H4 (cell line): Measurements from ENCODE around the gene IGSF6. TPM values are rescaled to one million over a fixed set of nuclear protein-coding genes. Genes with fewer than 3 reads are reported as not detected.
A peak's percentile ranks its signal among the peaks of the same experiment; 100 is the strongest.
"Not testable (repeated sequence)": the region's sequence is repeated elsewhere in the genome, so short reads cannot be mapped to it uniquely, and the experiment has no call there.

ENCODE experiments used
- DNase-seq: peaks from one replicate; pipeline ENCODE4 v3.0.0-alpha.2; 2015; ENCODE audit warnings: low spot score
- total RNA-seq: library from RNA; depleted of rRNA; stranded (reverse); fragments of >200 nt; shearing (Covaris generic); gene quantifications from 2 replicates; pipeline ENCODE4 v1.2.3, GENCODE V29; 2014

IGSF6 gene
- total RNA-seq, 1 experiment from 2014 or later: not detected

DNA sequence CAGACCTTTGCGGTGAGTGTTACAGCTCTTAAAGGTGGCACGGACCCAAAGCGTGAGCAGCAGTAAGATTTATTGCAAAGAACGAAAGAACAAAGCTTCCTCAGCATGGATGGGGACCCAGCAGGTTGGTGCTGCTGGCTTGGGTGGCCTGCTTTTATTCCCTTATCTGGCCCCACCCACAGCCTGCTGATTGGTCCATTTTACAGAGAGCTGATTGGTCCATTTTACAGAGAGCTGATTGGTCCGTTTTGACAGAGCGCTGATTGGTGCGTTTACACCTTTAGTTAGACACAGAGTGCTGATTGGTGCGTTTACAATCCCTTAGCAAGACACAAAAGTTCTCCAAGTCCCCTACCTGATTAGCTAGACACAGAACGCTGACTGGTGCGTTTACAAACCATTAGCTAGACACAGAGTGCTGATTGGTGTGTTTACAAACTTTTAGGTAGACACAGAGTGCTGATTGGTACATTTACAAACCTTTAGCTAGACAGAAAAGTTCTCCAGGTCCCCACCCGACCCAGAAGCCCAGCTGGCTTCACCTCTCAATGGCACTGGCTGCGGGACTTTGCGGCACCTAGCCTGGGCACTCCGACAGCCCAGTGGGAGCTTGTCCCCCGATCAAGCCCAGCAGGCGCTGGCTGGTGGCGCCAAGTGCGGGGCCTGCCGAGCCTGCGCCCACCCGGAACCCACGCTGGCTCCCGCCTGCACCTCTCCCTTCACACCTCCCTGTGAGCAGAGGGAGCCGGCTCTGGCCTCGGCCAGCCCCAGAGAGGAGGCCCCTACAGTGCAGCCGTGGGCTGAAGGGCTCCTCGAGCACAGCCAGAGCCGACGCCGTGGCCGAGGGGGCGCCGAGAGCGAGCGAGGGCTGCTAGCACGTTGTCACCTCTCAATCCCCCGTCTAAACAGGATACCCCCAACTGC is 22.5 kb downstream of the IGSF6 start:
- DNase-seq: not testable (repeated sequence)

GRCh38 chr16:21628772-21629171 is 23.6 kb downstream of the IGSF6 start:
- no peak for DNase-seq

- DNase-seq: no peak
Measured at GRCh38 chr16:21628121-21628726, 24.2 kb downstream of the IGSF6 start.

- peak; percentile 92 for DNase-seq
Measured at GRCh38 chr16:21626659-21627277, 25.6 kb downstream of the IGSF6 start.

DNA sequence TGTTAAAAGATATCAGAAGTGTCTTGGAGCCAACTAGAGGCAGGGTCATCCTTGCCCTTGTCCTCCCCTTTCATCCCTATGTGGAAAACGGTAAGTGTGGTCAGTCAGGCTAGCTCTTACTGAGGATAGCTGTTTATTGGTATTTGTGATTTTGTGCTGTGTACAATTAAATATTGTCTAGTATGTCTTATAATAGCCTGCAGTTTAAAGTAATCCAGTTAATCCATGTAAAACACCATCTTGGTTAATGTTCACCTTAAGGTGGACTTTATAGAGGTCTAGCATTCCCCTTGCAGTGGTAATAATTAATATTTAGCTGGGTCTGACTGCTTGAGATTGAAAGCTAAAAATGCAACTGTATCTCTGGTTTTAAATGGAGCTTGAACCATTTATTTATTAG is 27.4 kb downstream of the IGSF6 start:
- DNase-seq: no peak

- no peak for DNase-seq
Measured at GRCh38 chr16:21622545-21622944, 29.9 kb downstream of the IGSF6 start.

DNA sequence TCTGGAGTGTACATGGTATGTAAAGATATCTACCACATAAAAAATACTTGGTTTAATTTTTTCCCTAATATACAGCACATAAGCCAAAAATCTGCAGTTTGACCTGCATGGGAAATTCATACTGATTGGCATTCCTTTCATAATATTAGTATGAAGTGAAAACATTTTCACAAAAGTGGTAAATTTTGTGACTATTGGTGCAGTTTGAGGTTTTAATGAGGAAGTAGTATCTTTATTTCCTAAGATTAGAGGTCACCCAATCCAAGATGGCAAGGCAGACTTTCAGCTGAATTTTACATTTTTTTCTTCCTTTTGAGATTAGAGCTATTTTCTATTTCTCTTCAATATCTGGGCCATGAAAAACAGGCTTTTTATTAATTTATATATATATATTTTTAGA is 31.8 kb downstream of the IGSF6 start:
- no peak for DNase-seq

DNA sequence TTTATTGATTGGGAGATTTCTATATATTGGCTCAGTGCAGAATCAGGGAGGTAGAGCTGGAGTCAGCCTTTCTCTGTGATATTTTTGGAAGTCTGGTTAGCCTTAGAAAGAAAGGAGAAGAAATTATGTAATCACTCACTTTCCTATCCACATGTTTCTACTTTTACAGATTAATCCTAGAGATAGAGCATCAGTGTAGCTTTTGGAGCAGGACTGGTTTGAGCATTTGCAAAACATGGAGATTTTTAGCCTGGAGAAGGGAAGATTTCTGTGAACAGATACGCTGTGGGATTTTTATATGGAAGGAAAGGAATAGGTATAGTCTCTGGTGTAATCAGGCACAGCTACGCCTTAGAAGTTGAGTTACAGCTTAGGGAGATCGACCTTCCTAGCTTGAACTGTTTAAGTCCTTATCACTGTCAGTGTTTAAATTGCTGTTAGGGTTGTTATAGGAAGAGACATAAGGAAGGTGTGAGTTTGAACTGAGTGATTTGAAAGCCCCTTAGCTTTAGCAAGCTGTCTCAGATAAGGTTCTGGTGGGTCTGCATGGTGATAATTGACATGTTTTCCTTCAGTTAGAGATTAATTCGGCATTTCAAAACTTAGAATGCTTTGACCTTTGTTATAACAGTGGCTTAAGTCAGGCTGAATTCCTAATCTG is 32.5 kb downstream of the IGSF6 start:
- DNase-seq: no peak

DNA sequence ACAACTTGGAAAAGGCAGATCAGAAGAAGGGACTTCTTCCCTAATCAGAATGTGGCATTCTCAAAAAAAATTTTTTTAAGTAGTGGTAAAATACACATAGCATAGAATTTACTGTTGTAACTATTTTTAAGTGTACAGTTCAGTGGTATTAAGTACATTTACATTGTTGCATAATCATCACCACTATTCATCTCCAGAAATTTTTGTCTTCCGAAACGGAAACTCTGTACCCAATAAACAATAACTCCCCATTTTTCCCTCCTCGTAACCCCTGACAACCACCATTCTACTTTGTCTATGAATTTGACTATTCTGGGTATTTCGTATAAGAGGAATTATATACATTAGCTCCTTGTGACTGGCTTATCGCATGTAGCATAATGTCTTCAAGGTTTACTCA is 34.1 kb downstream of the IGSF6 start:
- no peak for DNase-seq

GRCh38 chr16:21617607-21618006 is 34.8 kb downstream of the IGSF6 start:
- no peak for DNase-seq

- DNase-seq: no peak
Measured at GRCh38 chr16:21614896-21615295, 37.5 kb downstream of the IGSF6 start.

DNA sequence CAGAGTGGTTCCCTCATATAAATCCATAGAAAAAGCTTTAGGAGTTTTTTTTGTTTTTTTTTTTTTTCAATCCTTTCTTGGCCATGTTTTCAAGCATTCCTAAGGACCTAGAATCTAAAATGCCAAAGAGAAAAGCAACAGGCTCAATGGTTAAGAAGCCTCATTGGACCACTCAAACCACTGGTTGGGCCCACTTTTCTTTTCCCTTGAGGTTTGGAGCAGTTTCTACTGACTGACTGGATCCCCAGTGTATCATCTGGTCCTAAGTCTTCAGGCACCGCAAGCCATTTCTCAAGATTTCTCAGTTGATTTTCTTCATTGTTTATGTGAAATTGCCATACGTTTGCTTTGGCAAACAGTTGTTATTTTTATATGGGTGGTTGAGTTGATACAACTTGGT is 38.6 kb downstream of the IGSF6 start:
- no peak for DNase-seq

DNA sequence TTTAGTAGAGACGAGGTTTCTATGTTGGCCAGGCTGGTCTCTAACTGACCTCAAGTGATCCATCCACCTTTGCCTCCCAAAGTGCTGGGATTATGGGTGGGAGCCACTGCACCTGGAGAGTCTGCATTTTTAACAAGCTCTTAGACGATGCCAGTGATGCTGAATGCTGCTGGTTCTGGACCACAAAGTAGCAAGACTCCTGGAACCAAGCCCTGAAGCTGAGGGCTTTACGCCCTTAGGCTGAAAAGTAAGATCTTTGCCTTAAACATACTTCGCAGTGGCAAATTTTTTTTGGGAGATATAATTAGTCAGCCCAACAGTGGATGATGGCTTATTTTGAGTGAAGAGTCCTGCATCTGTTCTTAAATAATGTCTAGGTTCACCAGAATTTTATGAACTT is 39.0 kb downstream of the IGSF6 start:
- no peak for DNase-seq

- DNase-seq: no peak
Measured at GRCh38 chr16:21611556-21612384, 40.6 kb downstream of the IGSF6 start.

DNA sequence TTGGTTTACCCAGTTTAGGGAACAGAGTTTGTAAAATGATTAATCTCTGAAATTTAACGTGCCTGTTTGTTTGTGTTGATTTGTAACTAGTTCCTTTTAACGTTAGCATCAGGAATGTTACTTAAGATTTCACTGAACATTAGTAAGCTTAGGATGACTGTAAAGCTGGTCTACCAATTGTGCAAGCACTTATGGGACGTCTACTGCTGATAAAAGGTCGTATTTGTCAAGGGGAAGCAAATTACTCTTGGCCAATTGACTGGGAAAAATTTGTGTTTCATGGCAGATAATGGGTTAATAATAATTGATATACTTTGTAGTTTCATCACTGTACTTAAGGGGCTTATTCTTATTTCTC is 41.2 kb downstream of the IGSF6 start:
- DNase-seq: no peak

DNA sequence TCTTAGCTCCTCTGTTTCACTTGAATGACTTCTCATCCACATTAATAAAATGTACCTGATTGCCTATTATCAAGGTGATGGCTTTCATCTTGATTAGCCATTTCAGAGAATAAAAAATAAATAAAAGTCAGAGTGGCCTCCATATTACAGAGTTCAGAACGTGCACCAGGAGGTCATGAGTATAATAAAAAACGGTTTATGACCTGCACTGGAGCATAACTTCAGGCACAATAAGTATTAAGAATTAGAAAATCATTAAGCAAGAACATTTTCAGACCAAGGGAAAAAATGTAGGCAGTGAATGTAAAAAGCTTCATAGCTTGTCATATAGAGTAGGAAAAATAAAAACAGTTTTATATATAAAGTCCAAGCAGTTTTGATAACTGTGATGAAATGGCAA is 41.6 kb downstream of the IGSF6 start:
- DNase-seq: no peak

- DNase-seq: no peak
Measured at GRCh38 chr16:21610006-21610544, 42.3 kb downstream of the IGSF6 start.

DNA sequence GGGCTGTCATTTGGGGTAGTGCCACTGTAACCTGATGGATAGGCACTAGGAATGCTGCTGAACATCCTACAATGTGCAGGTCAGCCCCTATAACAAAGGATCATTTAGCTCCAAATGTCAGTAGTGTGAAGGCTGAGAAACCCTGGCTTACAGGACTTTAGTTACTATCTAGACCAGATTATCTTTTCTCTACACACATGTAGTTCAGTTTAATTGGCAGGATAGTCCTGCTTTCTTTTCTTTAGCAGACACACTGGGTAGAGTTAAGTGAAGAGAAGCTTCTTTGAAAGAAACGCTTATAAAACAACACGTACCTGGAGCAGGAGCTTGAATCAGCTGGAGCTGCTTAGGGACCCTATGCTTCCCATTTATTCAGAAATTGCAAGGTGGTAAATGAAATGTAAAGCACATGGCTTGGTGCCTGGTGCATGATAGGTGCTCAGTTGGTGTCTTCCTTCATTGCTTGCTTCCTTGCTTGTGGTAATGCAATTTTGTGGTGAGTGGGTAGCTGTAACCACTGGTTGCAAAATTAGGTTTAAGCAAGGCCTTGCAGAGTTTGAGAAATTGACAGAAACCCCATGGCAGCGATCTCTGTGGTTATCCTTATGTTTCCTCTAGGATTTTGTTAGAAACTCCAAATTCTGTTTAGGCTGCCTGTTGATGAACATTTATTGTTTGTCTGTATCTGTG is 43.6 kb downstream of the IGSF6 start:
- no peak for DNase-seq

- not testable (repeated sequence) for DNase-seq
Measured at GRCh38 chr16:21605848-21606247, 46.6 kb downstream of the IGSF6 start.

DNA sequence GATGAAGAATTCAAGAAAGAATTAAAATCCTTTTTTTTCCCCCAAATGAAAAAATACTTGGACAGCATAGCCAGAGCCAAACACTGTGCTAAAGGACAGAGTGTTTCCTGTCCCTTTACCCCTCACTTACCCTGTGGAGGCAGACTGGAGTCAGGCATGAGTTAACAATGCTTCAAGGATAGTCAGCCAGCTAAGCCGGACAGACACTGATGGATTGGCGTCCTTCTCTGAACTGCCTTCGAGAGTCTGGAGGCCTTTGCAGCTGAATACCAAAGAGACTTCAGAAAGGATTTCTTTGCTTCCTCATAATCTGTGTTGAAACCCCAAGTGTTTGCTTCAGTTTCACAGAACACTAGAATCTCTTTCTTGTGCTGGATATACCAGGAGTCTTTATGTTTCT is 48.5 kb downstream of the IGSF6 start:
- no peak for DNase-seq

- DNase-seq: no peak
Measured at GRCh38 chr16:21602785-21603184, 49.6 kb downstream of the IGSF6 start.
